BJ (cell line): ENCODE results near the gene TMEM171. TPM values are rescaled to one million over a fixed set of nuclear protein-coding genes. Genes with fewer than 3 reads are reported as not detected.

ENCODE experiments used
- CTCF ChIA-PET: fragments of 350-600 bp; formaldehyde crosslinking; extraction: SDS; loops from one replicate; lab custom pipeline; 2021; ENCODE audit warnings: antibody characterized with exemption, inconsistent platforms; lab: Yijun Ruan, JAX
- POLR2A ChIA-PET: fragments of 300-600 bp; sonication (Branson Sonifier 250); formaldehyde crosslinking; extraction: SDS; loops from one replicate; lab custom pipeline; 2021; ENCODE audit warnings: antibody characterized with exemption; lab: Charles Lee
- DNase-seq: peaks from one replicate; pipeline ENCODE4 v3.0.0-alpha.2; 2011; ENCODE audit warnings: low read depth
- H3K27me3 ChIP-seq: 2 replicates; pipeline ENCODE4 v1.6.0; 2011; ENCODE audit warnings: low read length; ENCODE audit not compliant: control insufficient read depth, insufficient read depth
- H3K36me3 ChIP-seq: 2 replicates; pipeline ENCODE4 v1.5.1; 2011; ENCODE audit warnings: low read length; ENCODE audit not compliant: control insufficient read depth, insufficient read depth
- H3K4me3 ChIP-seq: 2 replicates; pipeline ENCODE4 v1.5.1; 2011; ENCODE audit warnings: low read depth, mild to moderate bottlenecking, control low read depth, low read length
- CTCF ChIP-seq: IDR thresholded peaks from 2 replicates; pipeline ENCODE4 v1.5.1; 2011; ENCODE audit warnings: low read depth, mild to moderate bottlenecking, control low read depth, inconsistent platforms, low read length, moderate library complexity; ENCODE audit not compliant: insufficient read depth
- polyA plus RNA-seq: library from polyadenylated mRNA; depleted of rRNA; stranded (reverse); fragments of >200 nt; gene quantifications from 2 replicates; pipeline ENCODE4 v1.2.3, GENCODE V29; 2011

The TMEM171 gene
- polyA plus RNA-seq, 1 experiment = 5.3 TPM

DNA sequence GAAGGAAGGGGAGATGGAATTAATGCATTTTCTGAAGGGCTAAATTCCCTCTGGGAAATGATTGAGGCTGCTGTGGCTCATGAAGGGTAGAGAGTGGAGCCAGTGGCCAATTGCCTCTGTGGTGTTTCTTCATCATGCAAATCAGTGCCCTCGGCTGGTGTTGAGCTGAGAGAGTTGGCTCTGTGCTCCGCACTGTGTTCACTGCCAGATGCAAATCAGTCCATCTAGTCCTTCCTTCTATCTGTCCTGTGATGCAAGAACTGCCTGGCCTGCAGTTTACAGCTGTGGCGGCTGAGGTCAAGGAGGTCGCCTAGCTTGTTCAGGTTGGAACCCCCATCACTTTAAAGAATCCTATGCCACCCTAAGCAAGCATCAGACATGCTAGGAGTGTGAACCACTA is 6.0 kb downstream of the TMEM171 start:
- H3K4me3 ChIP-seq = no peak overlapping the region
- CTCF ChIA-PET = interaction anchor here (0.8 to 1.6 kb wide), 3 partner anchors 8 to 329 kb away, joined by 3 read pairs; no protein-coding TSS in a partner anchor
- TF ChIP-seq CTCF = no peak
- POLR2A ChIA-PET = no interaction called here
- no peaks in the 10 kb centered on the region for H3K36me3 ChIP-seq
- no peak for DNase-seq
- no peaks in the 10 kb centered on the region for H3K27me3 ChIP-seq

DNA sequence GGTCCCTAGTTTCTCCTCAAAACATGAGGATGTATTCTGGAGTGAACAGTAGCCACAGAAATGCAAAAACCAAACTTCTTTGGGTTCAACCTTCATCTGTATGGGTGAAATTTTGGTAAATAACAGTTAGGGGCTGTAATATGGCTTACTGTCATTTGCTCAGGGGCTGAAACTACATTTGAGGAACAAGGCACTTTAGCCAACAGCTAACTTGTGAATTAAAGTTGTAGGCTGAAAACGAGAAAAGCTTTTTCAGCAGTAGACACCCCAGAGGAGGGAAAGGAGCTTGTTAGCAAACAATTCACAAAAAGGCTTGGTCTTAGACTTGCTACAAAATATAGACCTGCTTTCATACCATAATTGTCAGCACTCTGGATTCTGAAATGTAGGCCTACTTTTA is 6.6 kb downstream of the TMEM171 start:
- DNase-seq = no peak
- no peaks in the 10 kb centered on the region for H3K27me3 ChIP-seq
- no peaks in the 10 kb centered on the region for H3K36me3 ChIP-seq
- TF ChIP-seq CTCF = no peak
- ChIA-PET POLR2A (no interaction called here), CTCF (interaction anchor here (1.3 to 1.6 kb wide), 2 partner anchors 8 to 328 kb away, joined by 3 read pairs; no protein-coding TSS in a partner anchor)
- no peak overlapping the region for H3K4me3 ChIP-seq

DNA sequence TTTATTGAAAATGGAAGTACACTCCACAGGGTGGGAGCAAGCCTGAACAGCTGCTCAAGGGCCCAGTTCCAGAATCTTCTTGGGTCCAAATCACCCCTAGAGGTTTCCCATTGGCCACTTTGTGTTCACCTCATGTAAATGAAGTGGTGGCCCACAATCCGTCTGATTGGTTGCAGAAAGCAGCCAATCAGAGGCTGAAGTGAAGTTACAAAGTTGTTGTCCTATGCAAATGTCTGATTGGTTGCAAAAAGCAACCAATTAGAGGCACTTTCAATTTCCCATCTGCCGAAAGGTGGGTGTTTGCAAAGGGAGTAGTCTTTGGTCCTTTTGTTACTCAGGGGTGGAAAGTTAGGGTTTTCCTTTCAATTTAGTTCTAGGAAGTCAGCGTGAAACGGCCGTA is 8.8 kb downstream of the TMEM171 start:
- no peak for TF ChIP-seq CTCF
- Histone ChIP-seq H3K36me3 (no peaks in the 10 kb centered on the region), H3K27me3 (no peaks in the 10 kb centered on the region), H3K4me3 (no peak overlapping the region)
- ChIA-PET CTCF (no interaction called here), POLR2A (no interaction called here)
- no peak for DNase-seq

DNA sequence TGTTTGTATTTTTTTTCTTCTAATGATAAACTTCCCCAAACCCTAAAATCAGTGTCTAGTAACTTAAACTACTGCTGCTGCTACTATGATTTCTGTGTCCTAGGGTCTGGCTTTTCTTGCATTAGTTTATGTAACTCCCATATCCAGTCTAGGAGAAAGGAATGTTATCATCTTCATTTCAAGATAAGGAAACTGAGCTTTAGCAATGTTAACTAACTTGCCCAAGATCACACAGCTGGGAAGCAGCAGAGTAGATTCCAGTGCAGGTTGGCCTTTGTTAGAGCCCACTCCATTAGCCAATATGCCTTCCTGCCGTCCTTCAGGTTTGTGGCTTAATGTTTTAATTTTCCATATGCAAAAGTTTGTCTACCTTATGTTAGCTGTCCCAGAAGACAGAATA is 10.4 kb downstream of the TMEM171 start:
- Histone ChIP-seq H3K36me3 (no peaks in the 10 kb centered on the region), H3K27me3 (no peaks in the 10 kb centered on the region), H3K4me3 (no peak overlapping the region)
- ChIA-PET POLR2A (no interaction called here), CTCF (interaction anchor here (1.0 to 1.6 kb wide), 3 partner anchors 21 to 320 kb away, joined by 3 to 5 read pairs (median 3); no protein-coding TSS in a partner anchor)
- no peak for DNase-seq
- no peak for TF ChIP-seq CTCF

GRCh38 chr5:73131711-73132425 is 11.5 kb downstream of the TMEM171 start:
- CTCF ChIA-PET = interaction anchor here (1.0 to 1.6 kb wide), 5 partner anchors 20 to 319 kb away, joined by 3 to 5 read pairs (median 3); no protein-coding TSS in a partner anchor
- no peaks in the 10 kb centered on the region for H3K36me3 ChIP-seq
- no peak for TF ChIP-seq CTCF
- POLR2A ChIA-PET = no interaction called here
- DNase-seq = no peak
- H3K27me3 ChIP-seq = no peaks in the 10 kb centered on the region
- H3K4me3 ChIP-seq = no peak overlapping the region
